CD8-positive, alpha-beta memory T cell (primary cell): ENCODE data around the gene IGSF6. TPM values are rescaled to one million over a fixed set of nuclear protein-coding genes. Genes with fewer than 3 reads are reported as not detected.

Experiments used
- CTCF ChIA-PET: fragments of 350-600 bp; sonication (Branson Sonifier 250); formaldehyde crosslinking; loops from one replicate; lab custom pipeline; 2021; ENCODE audit warnings: antibody characterized with exemption; lab: Charles Lee
- POLR2A ChIA-PET: fragments of 350-600 bp; sonication (Branson Sonifier 250); formaldehyde crosslinking; loops from one replicate; lab custom pipeline; 2021; ENCODE audit warnings: antibody characterized with exemption; lab: Charles Lee
- DNase-seq, 5 donors: peaks; one replicate each; pipeline versions ENCODE4 v3.0.0 to v3.0.0-alpha.2; 2020 to 2022; ENCODE audit warnings: mixed read lengths in 1 of 5
- H3K27ac ChIP-seq: one replicate; pipeline ENCODE4 v1.7.0; 2013; ENCODE audit warnings: low read depth, mild to moderate bottlenecking, low read length, moderate library complexity
- H3K27me3 ChIP-seq: 2 replicates; pipeline ENCODE4 v1.7.0; 2013; ENCODE audit warnings: low read length, mild to moderate bottlenecking; ENCODE audit not compliant: insufficient read depth, poor library complexity, severe bottlenecking
- H3K36me3 ChIP-seq: 2 replicates; pipeline ENCODE4 v1.7.0; 2013; ENCODE audit warnings: mild to moderate bottlenecking, low read length, moderate library complexity; ENCODE audit not compliant: insufficient read depth
- H3K4me1 ChIP-seq: 2 replicates; pipeline ENCODE4 v1.7.0; 2013; ENCODE audit warnings: mild to moderate bottlenecking, low read length, moderate library complexity; ENCODE audit not compliant: insufficient read depth
- H3K4me3 ChIP-seq: 2 replicates; pipeline ENCODE4 v1.7.0; 2013; ENCODE audit warnings: mild to moderate bottlenecking, low read length
- H3K9me3 ChIP-seq: 2 replicates; pipeline ENCODE4 v1.7.0; 2013; ENCODE audit warnings: mild to moderate bottlenecking, low read length
- H3K27ac Mint-ChIP-seq, 8 donors: one replicate each; pipeline ENCODE4 v1.8.0; 2020 to 2021; ENCODE audit warnings: mixed read lengths in 8 of 8, mild to moderate bottlenecking in 6 of 8, inconsistent platforms in 3 of 8, moderate library complexity in 3 of 8
- H3K27me3 Mint-ChIP-seq, 2 donors: one replicate each; pipeline ENCODE4 v1.8.0; 2020 to 2021; ENCODE audit warnings: mixed read lengths in 2 of 2, mild to moderate bottlenecking in 1 of 2, moderate library complexity in 1 of 2
- H3K36me3 Mint-ChIP-seq, 3 donors: one replicate each; pipeline ENCODE4 v1.8.0; 2020 to 2021; ENCODE audit warnings: mixed read lengths in 3 of 3, inconsistent platforms in 1 of 3, mild to moderate bottlenecking in 1 of 3
- H3K4me1 Mint-ChIP-seq, 3 donors: one replicate each; pipeline ENCODE4 v1.8.0; 2020 to 2021; ENCODE audit warnings: mixed read lengths in 3 of 3, inconsistent platforms in 1 of 3, mild to moderate bottlenecking in 1 of 3
- H3K4me3 Mint-ChIP-seq, 7 donors: one replicate each; pipeline ENCODE4 v1.8.0; 2020 to 2021; ENCODE audit warnings: mixed read lengths in 7 of 7, mild to moderate bottlenecking in 6 of 7, moderate library complexity in 4 of 7, inconsistent platforms in 2 of 7
- H3K9me3 Mint-ChIP-seq, 5 donors: one replicate each; pipeline ENCODE4 v1.8.0; 2020 to 2022; ENCODE audit warnings: mixed read lengths in 5 of 5, mild to moderate bottlenecking in 3 of 5, moderate library complexity in 2 of 5, inconsistent platforms in 1 of 5
- polyA plus RNA-seq: library from polyadenylated mRNA; unstranded; fragments of 300-500 nt; fragmentation: Illumina TruSeq; gene quantifications from one replicate; pipeline ENCODE4 v1.2.3, GENCODE V29; 2021
- total RNA-seq, 2 experiments: library from RNA; stranded (reverse); gene quantifications; one replicate each; pipeline ENCODE4 v1.2.3, GENCODE V29; 2021

The IGSF6 gene
- total and polyA plus RNA-seq, 3 experiments from 2014 or later, result 0.32 to 1.1 (median 0.58) TPM

DNA sequence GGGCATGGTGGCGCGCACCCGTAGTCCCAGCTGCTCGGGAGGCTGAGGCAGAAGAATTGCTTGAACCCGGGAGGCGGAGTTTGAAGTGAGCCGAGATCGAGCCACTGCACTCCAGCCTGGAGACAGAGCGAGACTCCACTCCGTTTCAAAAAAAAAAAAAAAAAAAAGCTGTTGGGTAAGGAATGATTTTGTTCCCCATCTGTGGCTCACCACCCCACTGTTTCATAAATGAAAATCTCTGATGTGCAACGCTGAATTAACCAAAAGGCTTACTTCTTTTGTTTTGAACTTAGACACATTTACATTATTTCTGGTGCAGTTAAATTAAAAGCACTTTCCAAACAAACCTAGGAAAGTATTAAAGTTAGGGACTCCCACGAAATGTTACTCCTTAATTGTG is 54.2 kb downstream of the IGSF6 start:
- no peaks in the 10 kb centered on the region for H3K9me3 Mint-ChIP-seq
- DNase-seq, result no peak
- Histone ChIP-seq H3K9me3 (no peaks in the 10 kb centered on the region), H3K27ac (peak overlapping the region; percentile 75), H3K4me1 (peaks cover 37% of the 10 kb centered on the region), H3K4me3 (peak overlapping the region; percentile 87), H3K27me3 (no peaks in the 10 kb centered on the region), H3K36me3 (no peaks in the 10 kb centered on the region)
- peaks cover 0 to 11% (median 0%) of the 10 kb centered on the region in 3 donors for H3K36me3 Mint-ChIP-seq
- peaks cover 35 to 51% (median 45%) of the 10 kb centered on the region in 3 donors for H3K4me1 Mint-ChIP-seq
- H3K27ac Mint-ChIP-seq, result peak overlapping the region in 6 of 8 donors; percentile 86 to 98 (median 96)
- peaks cover 0 to 1% of the 10 kb centered on the region in 2 donors for H3K27me3 Mint-ChIP-seq
- ChIA-PET POLR2A (interaction anchor here (0.6 to 1.7 kb wide), 3 partner anchors 28 to 54 kb away, joined by 3 to 13 read pairs (median 3); partner anchors contain the start of gene IGSF6), CTCF (no interaction called here)
- peak overlapping the region; percentile 89 to 94 (median 92) for H3K4me3 Mint-ChIP-seq

DNA sequence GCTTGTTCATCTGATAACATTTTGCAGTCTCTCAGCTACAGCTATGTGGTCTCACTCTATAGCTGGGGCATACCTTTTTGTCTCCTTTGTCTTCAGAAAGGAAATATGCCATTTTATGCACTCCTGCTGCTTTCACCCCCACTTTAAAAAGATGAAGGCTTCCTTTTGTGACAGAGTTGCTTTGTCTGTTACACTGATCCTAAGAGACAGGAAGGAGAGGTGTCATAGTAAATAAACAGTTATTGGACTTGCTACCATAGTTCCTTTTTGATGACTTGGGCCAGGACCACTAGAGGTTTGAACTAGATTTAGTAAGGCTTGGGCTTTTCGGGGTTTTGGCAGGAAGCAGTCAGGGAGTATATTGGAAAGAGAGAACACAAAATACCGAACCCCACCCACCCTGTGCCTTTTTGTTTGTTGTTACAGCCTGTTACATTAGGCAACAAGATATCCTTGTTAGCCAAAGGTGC is 54.8 kb downstream of the IGSF6 start:
- Histone ChIP-seq H3K4me3 (no peak overlapping the region), H3K9me3 (no peaks in the 10 kb centered on the region), H3K4me1 (peaks cover 37% of the 10 kb centered on the region), H3K36me3 (no peaks in the 10 kb centered on the region), H3K27me3 (no peaks in the 10 kb centered on the region), H3K27ac (no peak overlapping the region)
- Mint-ChIP-seq H3K27me3 (peaks cover 0 to 1% of the 10 kb centered on the region in 2 donors), H3K27ac (peak overlapping the region in 7 of 8 donors; percentile 72 to 98 (median 86)), H3K36me3 (peaks cover 0 to 11% (median 0%) of the 10 kb centered on the region in 3 donors), H3K4me1 (peaks cover 34 to 46% (median 41%) of the 10 kb centered on the region in 3 donors), H3K9me3 (no peaks in the 10 kb centered on the region), H3K4me3 (peak overlapping the region; percentile 84 to 92 (median 89))
- peak in 1 of 5 donors; percentile 39 for DNase-seq
- POLR2A ChIA-PET, result no interaction called here
- CTCF ChIA-PET, result interaction anchor here (0.8 kb wide), 1 partner anchor 60 kb away, joined by 3 read pairs; no protein-coding TSS in a partner anchor

DNA sequence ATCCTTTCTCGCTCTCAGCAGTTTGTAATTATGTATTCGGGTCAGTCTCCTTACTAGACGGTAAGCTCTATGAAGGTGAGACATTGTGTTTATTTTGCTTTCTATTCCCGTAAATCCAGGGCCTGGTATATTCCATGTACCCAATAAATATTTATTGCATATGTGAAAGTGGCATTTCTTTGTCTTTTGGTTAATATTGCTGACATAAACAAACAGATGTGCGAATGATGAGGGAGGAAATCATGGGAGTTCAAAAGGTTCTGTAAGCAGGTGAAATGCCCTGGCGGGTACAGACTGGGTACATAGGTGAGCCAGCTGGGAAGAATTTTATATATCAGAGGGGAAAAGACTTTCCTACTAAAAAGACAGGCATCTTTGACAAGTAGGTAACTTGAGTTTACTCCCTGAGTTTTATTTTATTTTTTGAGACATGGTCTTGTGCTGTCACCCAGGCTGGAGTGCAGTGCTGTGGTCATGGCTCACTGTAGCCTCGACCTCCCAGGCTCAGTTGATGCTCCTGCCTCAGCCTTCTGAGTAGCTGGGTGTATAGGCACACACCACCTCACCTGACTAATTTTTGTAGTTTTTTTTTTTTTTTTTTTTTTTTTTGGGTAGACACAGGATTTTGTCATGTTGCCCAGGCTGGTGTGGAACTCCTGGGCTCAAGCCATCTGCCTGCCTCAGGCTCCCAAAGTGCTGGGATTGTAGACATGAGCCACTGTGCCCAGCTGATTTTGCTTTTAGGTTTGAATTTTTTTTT is 58.7 kb downstream of the IGSF6 start:
- DNase-seq, result no peak
- H3K9me3 ChIP-seq, result no peaks in the 10 kb centered on the region
- H3K4me3 Mint-ChIP-seq, result no peak overlapping the region
- CTCF ChIA-PET, result interaction anchor here (1.8 kb wide), 1 partner anchor 46 kb away, joined by 4 read pairs; no protein-coding TSS in a partner anchor
- H3K4me3 ChIP-seq, result no peak overlapping the region
- H3K4me1 ChIP-seq, result peaks cover 17% of the 10 kb centered on the region
- no peak overlapping the region for H3K27ac ChIP-seq
- no peaks in the 10 kb centered on the region for H3K27me3 ChIP-seq
- H3K27me3 Mint-ChIP-seq, result peaks cover 0 to 1% of the 10 kb centered on the region in 2 donors
- H3K9me3 Mint-ChIP-seq, result no peaks in the 10 kb centered on the region
- H3K4me1 Mint-ChIP-seq, result peaks cover 10 to 20% (median 17%) of the 10 kb centered on the region in 3 donors
- H3K36me3 Mint-ChIP-seq, result peaks cover 0 to 2% (median 0%) of the 10 kb centered on the region in 3 donors
- POLR2A ChIA-PET, result no interaction called here
- H3K27ac Mint-ChIP-seq, result peak overlapping the region in 1 of 8 donors; percentile 47
- no peaks in the 10 kb centered on the region for H3K36me3 ChIP-seq

DNA sequence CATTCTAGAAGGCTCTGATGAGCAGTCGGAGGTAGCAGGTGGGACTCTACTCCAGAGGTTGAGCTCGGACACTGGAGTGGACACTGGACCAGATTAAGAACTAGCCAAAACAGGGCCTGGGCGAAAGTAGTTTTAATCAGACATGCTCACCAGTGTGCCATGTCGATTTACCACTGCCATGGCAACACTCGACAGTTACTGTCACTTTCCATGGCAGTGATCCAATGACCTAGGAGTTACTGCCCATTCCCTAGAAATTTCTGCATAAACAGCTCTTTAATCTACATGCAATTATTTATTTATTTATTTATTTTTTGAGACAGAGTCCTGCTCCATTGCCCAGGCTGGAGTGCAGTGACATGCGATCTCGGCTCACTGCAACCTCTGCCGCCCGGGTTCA is 60.2 kb downstream of the IGSF6 start:
- peaks cover 0 to 5% (median 3%) of the 10 kb centered on the region in 3 donors for H3K4me1 Mint-ChIP-seq
- ChIA-PET POLR2A (interaction anchor here (0.7 kb wide), 1 partner anchor 54 kb away, joined by 3 read pairs; no protein-coding TSS in a partner anchor), CTCF (interaction anchor here (1.1 to 2.3 kb wide), 3 partner anchors 13 to 69 kb away, joined by 3 to 4 read pairs (median 4); no protein-coding TSS in a partner anchor)
- Histone ChIP-seq H3K9me3 (no peaks in the 10 kb centered on the region), H3K4me1 (peaks cover 3% of the 10 kb centered on the region), H3K4me3 (no peak overlapping the region), H3K27me3 (no peaks in the 10 kb centered on the region), H3K36me3 (no peaks in the 10 kb centered on the region), H3K27ac (no peak overlapping the region)
- no peak overlapping the region for H3K4me3 Mint-ChIP-seq
- H3K9me3 Mint-ChIP-seq, result no peaks in the 10 kb centered on the region
- H3K36me3 Mint-ChIP-seq, result no peaks in the 10 kb centered on the region
- H3K27me3 Mint-ChIP-seq, result peaks cover 0 to 1% of the 10 kb centered on the region in 2 donors
- H3K27ac Mint-ChIP-seq, result no peak overlapping the region
- DNase-seq, result no peak

DNA sequence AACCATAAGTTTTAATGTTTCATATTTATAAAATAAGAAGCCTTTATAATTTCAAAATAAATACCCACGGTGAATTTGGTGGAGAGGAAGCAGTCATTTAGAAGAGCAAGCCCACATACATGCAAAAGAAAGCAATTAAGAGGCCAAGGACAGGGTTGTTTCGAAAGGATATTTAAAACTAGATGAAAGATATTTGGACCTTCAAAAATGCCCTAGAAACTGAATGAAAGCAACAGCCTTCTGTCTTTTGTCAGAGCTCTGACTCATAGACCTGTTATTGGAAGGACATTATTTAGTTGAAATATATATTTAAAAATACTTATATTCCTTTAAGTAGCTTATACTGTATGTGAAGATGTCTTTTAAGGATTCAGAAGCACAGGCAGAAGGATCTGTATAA is 61.6 kb downstream of the IGSF6 start:
- Mint-ChIP-seq H3K4me1 (no peaks in the 10 kb centered on the region), H3K4me3 (no peak overlapping the region), H3K27ac (no peak overlapping the region), H3K27me3 (peaks cover 0 to 1% of the 10 kb centered on the region in 2 donors), H3K36me3 (no peaks in the 10 kb centered on the region), H3K9me3 (no peaks in the 10 kb centered on the region)
- Histone ChIP-seq H3K4me3 (no peak overlapping the region), H3K4me1 (no peaks in the 10 kb centered on the region), H3K9me3 (no peaks in the 10 kb centered on the region), H3K27ac (no peak overlapping the region), H3K36me3 (no peaks in the 10 kb centered on the region), H3K27me3 (no peaks in the 10 kb centered on the region)
- POLR2A ChIA-PET, result no interaction called here
- CTCF ChIA-PET, result interaction anchor here (0.9 to 2.3 kb wide), 3 partner anchors 14 to 51 kb away, joined by 3 to 7 read pairs (median 4); no protein-coding TSS in a partner anchor
- DNase-seq, result no peak

DNA sequence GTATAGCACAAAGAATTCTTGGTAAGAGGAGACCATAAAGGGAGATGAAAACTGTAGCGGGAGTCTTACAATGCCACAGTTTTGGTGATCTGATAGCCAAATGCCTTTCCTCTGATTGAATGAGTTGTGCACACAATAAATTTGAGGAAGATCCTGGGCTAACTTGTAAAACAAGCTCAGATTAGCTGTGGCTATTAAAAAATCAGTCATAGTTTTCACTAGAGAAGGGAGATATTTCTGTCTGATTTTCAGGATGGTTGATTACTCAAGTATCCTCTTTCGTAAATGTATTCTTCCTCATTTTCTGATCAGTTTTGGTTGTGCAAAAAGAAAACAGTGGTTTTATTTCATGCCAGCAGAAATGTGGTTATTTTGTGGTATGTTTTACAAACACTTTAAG is 62.1 kb downstream of the IGSF6 start:
- Mint-ChIP-seq H3K27ac (no peak overlapping the region), H3K9me3 (no peaks in the 10 kb centered on the region), H3K4me3 (no peak overlapping the region), H3K27me3 (peaks cover 0 to 1% of the 10 kb centered on the region in 2 donors), H3K4me1 (no peaks in the 10 kb centered on the region), H3K36me3 (no peaks in the 10 kb centered on the region)
- H3K36me3 ChIP-seq, result no peaks in the 10 kb centered on the region
- H3K4me3 ChIP-seq, result no peak overlapping the region
- DNase-seq, result no peak
- H3K27ac ChIP-seq, result no peak overlapping the region
- no peaks in the 10 kb centered on the region for H3K9me3 ChIP-seq
- CTCF ChIA-PET, result interaction anchor here (0.9 to 1.8 kb wide), 3 partner anchors 14 to 52 kb away, joined by 3 to 7 read pairs (median 5); no protein-coding TSS in a partner anchor
- POLR2A ChIA-PET, result no interaction called here
- no peaks in the 10 kb centered on the region for H3K4me1 ChIP-seq
- H3K27me3 ChIP-seq, result no peaks in the 10 kb centered on the region

DNA sequence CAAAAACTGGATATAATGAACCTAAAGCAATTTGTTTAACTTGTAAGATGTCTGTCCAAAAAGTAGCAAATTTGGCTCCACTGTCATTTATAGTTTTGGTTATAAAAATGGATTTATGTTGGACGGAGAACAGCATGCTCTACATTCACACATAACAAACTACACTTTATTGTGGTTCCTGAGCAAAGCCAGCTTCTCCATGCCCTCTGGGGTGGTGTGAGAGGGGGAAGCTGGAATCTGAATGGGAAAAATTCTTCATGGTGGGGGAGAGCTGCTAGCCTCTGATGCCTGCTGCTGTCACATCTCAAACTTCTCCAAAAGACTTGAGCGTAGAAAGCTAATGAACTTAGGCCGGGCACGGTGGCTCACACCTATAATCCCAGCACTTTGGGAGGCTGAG is 62.9 kb downstream of the IGSF6 start:
- ChIA-PET CTCF (interaction anchor here (1.2 to 1.8 kb wide), 3 partner anchors 15 to 119 kb away, joined by 3 to 7 read pairs (median 5); no protein-coding TSS in a partner anchor), POLR2A (no interaction called here)
- H3K36me3 ChIP-seq, result no peaks in the 10 kb centered on the region
- H3K27ac ChIP-seq, result no peak overlapping the region
- no peaks in the 10 kb centered on the region for H3K4me1 ChIP-seq
- Mint-ChIP-seq H3K27ac (no peak overlapping the region), H3K4me1 (no peaks in the 10 kb centered on the region), H3K27me3 (peaks cover 0 to 1% of the 10 kb centered on the region in 2 donors), H3K36me3 (no peaks in the 10 kb centered on the region), H3K4me3 (no peak overlapping the region), H3K9me3 (no peaks in the 10 kb centered on the region)
- no peaks in the 10 kb centered on the region for H3K9me3 ChIP-seq
- H3K27me3 ChIP-seq, result no peaks in the 10 kb centered on the region
- DNase-seq, result no peak
- H3K4me3 ChIP-seq, result no peak overlapping the region
